HCT116 (cell line): ENCODE results near the gene STK16. TPM values are rescaled to one million over a fixed set of nuclear protein-coding genes. Genes with fewer than 3 reads are reported as not detected.

ENCODE experiments used
- ATAC-seq: fragments of 200-7000 bp; cut with Tn5 transposase; 2 replicates; pipeline ENCODE4 v1.9.1; 2020; ENCODE audit warnings: mild to moderate bottlenecking, moderate library complexity
- BruUV-seq: library from RNA; stranded (reverse); fragments of 400-500 nt; replicated peaks from 2 replicates; lab custom pipeline; 2021; lab: Mats Ljungman, UMichigan
- CTCF ChIA-PET: fragments of 300-600 bp; sonication (Branson Sonifier 250); formaldehyde crosslinking; loops from one replicate; lab custom pipeline; 2021; ENCODE audit warnings: antibody characterized with exemption; lab: Charles Lee
- POLR2A ChIA-PET: fragments of 300-600, 350-600 bp; sonication (Branson Sonifier 250); formaldehyde crosslinking; loops from one replicate; lab custom pipeline; 2021; ENCODE audit warnings: antibody characterized with exemption; lab: Charles Lee
- RAD21 ChIA-PET, 2 experiments: fragments of 300-600 bp; sonication (Branson Sonifier 250); formaldehyde crosslinking; loops; one replicate each; lab custom pipeline; 2023; ENCODE audit warnings: low total read pairs in 2 of 2; ENCODE audit not compliant: uncharacterized antibody in 2 of 2, unreplicated experiment in 2 of 2, low non-redundant PET in 1 of 2; lab: Charles Lee
- DNase-seq: peaks from one replicate; pipeline ENCODE4 v3.0.0-alpha.2; 2010; ENCODE audit warnings: low read depth, low spot score
- H2AFZ ChIP-seq: fragments of 200-600 bp; shearing (Covaris generic), sonication (generic); 2 replicates; pipeline ENCODE4 v1.6.1; 2017; ENCODE audit warnings: low read depth, mixed run types, mixed read lengths, antibody characterized with exemption, low read length; ENCODE audit not compliant: poor library complexity, severe bottlenecking
- H3K27ac ChIP-seq: 2 replicates; pipeline ENCODE4 v1.5.1; 2012; ENCODE audit warnings: low read depth, low read length
- H3K27me3 ChIP-seq: fragments of 200-600 bp; sonication (generic); 2 replicates; pipeline ENCODE4 v1.6.1; 2016; ENCODE audit warnings: mixed run types, low read length, mixed read lengths; ENCODE audit not compliant: insufficient read depth
- H3K36me3 ChIP-seq, 2 experiments: fragments of 200-500 bp in 1 of 2; fragments of 200-600 bp in 1 of 2; sonication (Bioruptor generic) in 1 of 2; sonication (generic) in 1 of 2; 2 replicates each; pipeline versions ENCODE4 v1.5.1 to v1.6.1; 2014 to 2016; ENCODE audit warnings: low read length in 2 of 2, inconsistent platforms in 1 of 2, mixed read lengths in 1 of 2, mixed run types in 1 of 2; ENCODE audit not compliant: insufficient read depth in 2 of 2, control insufficient read depth in 1 of 2
- H3K4me1 ChIP-seq, 2 experiments: fragments of 200-600 bp in 1 of 2; sonication (generic) in 1 of 2; 2 replicates each; pipeline versions ENCODE4 v1.5.1 to v1.6.1; 2012 to 2017; ENCODE audit warnings: low read length in 2 of 2, inconsistent platforms in 1 of 2, mild to moderate bottlenecking in 1 of 2, mixed read lengths in 1 of 2, mixed run types in 1 of 2, moderate library complexity in 1 of 2; ENCODE audit not compliant: insufficient read depth in 2 of 2, control insufficient read depth in 1 of 2
- H3K4me2 ChIP-seq: fragments of 200-600 bp; sonication (generic); 2 replicates; pipeline ENCODE4 v1.6.1; 2017; ENCODE audit warnings: mixed run types, low read length, mixed read lengths
- H3K4me3 ChIP-seq, 2 experiments: fragments of 200-600 bp in 1 of 2; sonication (generic) in 1 of 2; replicated peaks in 1 of 2; 2 replicates each; pipeline ENCODE4 v1.5.1; 2011 to 2016; ENCODE audit warnings: low read length in 2 of 2, control low read depth in 1 of 2, low read depth in 1 of 2, mild to moderate bottlenecking in 1 of 2, mixed read lengths in 1 of 2, mixed run types in 1 of 2
- H3K79me2 ChIP-seq: fragments of 200-600 bp; sonication (generic); 2 replicates; pipeline ENCODE4 v1.6.1; 2017; ENCODE audit warnings: mild to moderate bottlenecking, mixed run types, low read length, moderate library complexity, mixed read lengths; ENCODE audit not compliant: insufficient read depth
- H3K9ac ChIP-seq: fragments of 200-600 bp; sonication (generic); 2 replicates; pipeline ENCODE4 v1.6.1; 2016; ENCODE audit warnings: low read length, mixed read lengths
- H3K9me2 ChIP-seq: fragments of 200-600 bp; sonication (generic), shearing (Covaris generic); 2 replicates; pipeline ENCODE4 v1.6.1; 2017; ENCODE audit warnings: mixed run types, mild to moderate bottlenecking, moderate library complexity; ENCODE audit not compliant: insufficient read depth
- H3K9me3 ChIP-seq, 2 experiments: fragments of 200-500 bp in 1 of 2; fragments of 200-600 bp in 1 of 2; sonication (Bioruptor generic) in 1 of 2; sonication (generic) in 1 of 2; 2 replicates each; pipeline ENCODE4 v1.6.1; 2014 to 2017; ENCODE audit warnings: low read length in 2 of 2, mixed read lengths in 2 of 2, inconsistent platforms in 1 of 2, low read depth in 1 of 2, mild to moderate bottlenecking in 1 of 2, mixed run types in 1 of 2, moderate library complexity in 1 of 2; ENCODE audit not compliant: control insufficient read depth in 1 of 2, insufficient read depth in 1 of 2
- H4K20me1 ChIP-seq: fragments of 200-600 bp; sonication (generic), shearing (Covaris generic); 2 replicates; pipeline ENCODE4 v1.6.1; 2017; ENCODE audit warnings: mixed run types, mild to moderate bottlenecking, moderate library complexity; ENCODE audit not compliant: insufficient read depth
- ELF1 ChIP-seq: IDR thresholded peaks from 2 replicates; pipeline ENCODE4 v1.6.1; 2012; ENCODE audit warnings: low read depth, borderline replicate concordance
- POLR2A ChIP-seq: IDR thresholded peaks from 2 replicates; pipeline ENCODE4 v1.7.0; 2011; ENCODE audit warnings: borderline replicate concordance; ENCODE audit not compliant: insufficient read depth, insufficient read length; ENCODE audit errors: extremely low read depth
- POLR2AphosphoS5 ChIP-seq: IDR thresholded peaks from 2 replicates; pipeline ENCODE4 v1.6.1; 2011; ENCODE audit warnings: mild to moderate bottlenecking, low read depth, low read length, moderate library complexity
- SRF ChIP-seq: IDR thresholded peaks from 2 replicates; pipeline ENCODE4 v1.6.1; 2012; ENCODE audit warnings: low read depth
- TCF7L2 ChIP-seq: IDR thresholded peaks from 2 replicates; pipeline ENCODE4 v1.7.0; 2011; ENCODE audit warnings: borderline replicate concordance, inconsistent platforms; ENCODE audit not compliant: insufficient read depth, insufficient read length; ENCODE audit errors: extremely low read depth
- YY1 ChIP-seq: IDR thresholded peaks from 2 replicates; pipeline ENCODE4 v1.6.1; 2011; ENCODE audit warnings: low read length, low read depth, moderate library complexity, mild to moderate bottlenecking; ENCODE audit not compliant: insufficient replicate concordance; ENCODE audit errors: extremely low read depth
- intact Hi-C: fragments of 100-400 bp; cut with micrococcal nuclease; formaldehyde crosslinking; loops from 2 replicates; pipeline ENCODE4 v1.10.0; 2022
- total RNA-seq: library from RNA; stranded (reverse); gene quantifications from one replicate; pipeline ENCODE4 v1.2.1, GENCODE V29; 2021; ENCODE audit not compliant: unreplicated experiment

The STK16 gene
- total RNA-seq, 1 experiment from 2014 or later: 31.4 TPM

DNA sequence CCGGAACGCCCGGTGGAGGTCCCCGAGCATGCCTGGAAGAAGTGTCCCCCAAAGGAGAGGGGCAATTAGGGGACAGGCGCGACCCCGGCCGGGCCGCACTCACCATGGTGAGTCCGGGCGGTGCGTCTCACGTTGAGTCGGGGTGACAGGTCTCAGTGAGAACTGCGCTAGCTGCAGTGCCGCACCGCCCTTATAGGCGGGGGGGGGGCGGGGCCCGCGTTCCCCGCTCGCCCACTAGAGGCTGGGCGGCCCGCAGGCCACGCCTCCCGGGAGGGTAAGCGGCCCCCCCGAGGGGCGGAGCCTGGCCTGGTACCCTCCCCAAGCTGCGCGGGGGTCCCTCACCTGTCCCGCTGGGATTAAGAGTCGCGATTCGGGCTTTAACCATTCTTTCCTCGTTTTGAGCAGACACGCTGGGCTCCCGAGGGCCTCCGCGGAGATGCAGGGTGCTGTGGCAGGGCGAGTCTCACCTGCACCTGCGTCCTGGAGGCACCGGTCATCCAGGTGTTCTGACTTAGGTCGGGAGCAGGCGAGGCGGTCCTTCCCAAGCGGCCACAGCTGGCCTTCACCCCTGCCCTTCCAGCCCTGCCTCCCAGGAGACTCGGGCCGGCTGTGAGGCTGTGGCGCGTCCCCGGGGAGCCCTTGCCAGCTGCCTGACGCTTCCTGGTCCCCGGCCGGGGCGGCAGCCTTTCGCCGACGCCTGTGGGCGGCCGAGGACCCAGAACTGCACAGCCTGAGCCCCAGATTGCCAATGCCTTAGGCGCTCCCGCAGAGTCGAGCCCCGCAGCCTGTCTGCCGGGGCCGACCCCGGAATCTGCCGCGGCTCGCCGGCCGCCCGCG is 8.7 kb downstream of the STK16 start, which contains the start of gene TUBA4A:
Gene TUBA4A, minus strand, starts transcription at position 166 of the 837 bp plus-strand sequence. Its CDS starts 60 bp downstream, at position 106.
- no peaks in the 10 kb centered on the region for H3K9me2 ChIP-seq
- H3K27ac ChIP-seq: peak within 1 kb of the TSS; percentile 55
- H3K9me3 ChIP-seq: no peaks in the 10 kb centered on the region
- H3K4me2 ChIP-seq: peak within 1 kb of the TSS; percentile 97
- H4K20me1 ChIP-seq: no peaks in the 10 kb centered on the region
- H3K79me2 ChIP-seq: peaks cover 20% of the 10 kb centered on the region; the same call in 1 of the 2 replicates
- peak; percentile 49 for DNase-seq
- intact Hi-C loops: loop anchor here (2.0 kb wide), 1 partner anchor 41 kb away; no protein-coding TSS in a partner anchor
- peak within 1 kb of the TSS; percentile 74 for H2AFZ ChIP-seq
- ChIA-PET RAD21 (interaction anchor here in 1 of 2 experiments (0.6 kb wide), 1 partner anchor 41 kb away, joined by 3 read pairs; no protein-coding TSS in a partner anchor), POLR2A (interaction anchor here (0.9 to 1.8 kb wide), 4 partner anchors 9 to 41 kb away, joined by 3 to 7 read pairs (median 6); partner anchors contain the start of genes DNAJB2, GLB1L and STK16)
- peaks cover 0 to 3% of the 10 kb centered on the region in 2 experiments; a peak in 1 of 4 replicates for H3K36me3 ChIP-seq
- H3K4me1 ChIP-seq: peaks cover 25 to 52% of the 10 kb centered on the region in 2 experiments
- peak within 1 kb of the TSS; percentile 77 for H3K9ac ChIP-seq
- peak; percentile 87 for ATAC-seq
- peak within 1 kb of the TSS; percentile 69 to 84 for H3K4me3 ChIP-seq
- TF ChIP-seq YY1 (peak; percentile 16), TCF7L2 (no peak), SRF (no peak), POLR2AphosphoS5 (peak; percentile 98), ELF1 (no peak), POLR2A (peak; percentile 96)
- TF ChIP-seq, all 23 proteins: peak for 3
- CTCF ChIA-PET: interaction anchor here (0.9 to 1.9 kb wide), 2 partner anchors 23 to 25 kb away, joined by 3 to 6 read pairs; partner anchors contain the start of gene DNAJB2
- BruUV-seq: no TSS peak
- peaks cover 5% of the 10 kb centered on the region; the same call in 1 of the 2 replicates for H3K27me3 ChIP-seq
